DMS114 treated with DMSO at 0.1 percent for 48 hours (cell line): ENCODE results near the gene CYB5R2.
A peak's percentile ranks its signal among the peaks of the same experiment; 100 is the strongest.

Experiments
- DNase-seq: peaks from one replicate; lab custom pipeline; 2025; ENCODE audit not compliant: unreplicated experiment; lab: John Stamatoyannopoulos, UW

Gene CYB5R2

DNA sequence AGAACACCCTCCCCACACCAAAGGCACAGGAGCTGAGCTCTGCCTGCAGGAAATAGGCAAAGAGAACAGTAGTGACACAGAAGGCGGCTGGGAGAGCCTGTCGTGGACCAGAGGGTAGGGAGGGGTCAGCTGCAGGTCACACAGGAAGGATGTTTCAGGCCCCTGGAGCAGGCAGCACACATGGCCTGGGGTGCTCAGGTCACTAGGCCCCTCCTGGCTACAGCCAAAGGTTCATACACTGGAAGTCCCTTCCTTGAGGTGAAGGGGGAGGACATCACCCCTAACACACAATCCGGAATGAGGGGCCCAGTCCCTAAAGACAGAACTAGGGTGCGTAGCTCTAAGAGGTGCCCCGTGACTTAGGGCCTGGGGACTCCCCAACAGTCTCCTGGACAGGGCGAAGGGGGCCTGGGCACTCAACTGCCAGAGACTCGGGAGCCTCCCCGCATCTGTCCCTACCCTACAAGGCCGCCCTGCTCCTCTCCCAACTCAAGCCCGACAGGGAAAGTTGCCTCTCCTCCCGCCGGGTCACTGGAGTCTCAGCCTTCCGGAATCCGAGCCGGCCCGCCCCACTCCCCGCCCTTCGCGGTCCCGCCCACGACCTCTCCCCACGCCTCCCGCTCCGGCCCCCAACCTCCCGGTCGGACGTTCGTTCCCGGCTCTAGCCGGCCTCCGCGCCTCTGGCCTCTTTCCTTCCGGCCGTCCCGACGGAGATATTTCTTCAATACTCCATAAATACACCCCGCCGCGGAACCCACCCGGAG lies at the start of gene CYB5R2:
Gene CYB5R2, minus strand, starts transcription at position 541 of the 764 bp plus-strand sequence. CDS start 675 bp downstream, outside the sequence.
- DNase-seq = no peak

DNA sequence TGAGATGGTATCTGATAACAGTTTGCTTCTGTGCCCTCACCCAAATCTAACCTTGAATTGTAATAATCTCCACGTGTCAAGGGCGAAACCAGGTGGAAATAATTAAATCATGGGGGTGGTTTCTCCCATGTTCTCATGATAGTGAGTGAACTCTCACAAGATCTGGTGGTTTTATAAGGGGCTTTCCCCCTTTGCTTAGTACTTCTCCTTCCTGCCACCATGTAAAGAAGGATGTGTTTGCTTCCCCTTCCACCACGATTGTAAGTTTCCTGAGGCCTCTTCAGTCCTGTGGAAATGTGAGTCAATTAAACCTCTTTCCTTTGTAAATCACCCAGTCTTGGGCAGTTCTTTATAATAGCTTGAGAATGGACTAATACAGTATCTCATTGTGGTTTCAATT lies 41.5 kb upstream of the CYB5R2 start:
- DNase-seq = no peak

DNA sequence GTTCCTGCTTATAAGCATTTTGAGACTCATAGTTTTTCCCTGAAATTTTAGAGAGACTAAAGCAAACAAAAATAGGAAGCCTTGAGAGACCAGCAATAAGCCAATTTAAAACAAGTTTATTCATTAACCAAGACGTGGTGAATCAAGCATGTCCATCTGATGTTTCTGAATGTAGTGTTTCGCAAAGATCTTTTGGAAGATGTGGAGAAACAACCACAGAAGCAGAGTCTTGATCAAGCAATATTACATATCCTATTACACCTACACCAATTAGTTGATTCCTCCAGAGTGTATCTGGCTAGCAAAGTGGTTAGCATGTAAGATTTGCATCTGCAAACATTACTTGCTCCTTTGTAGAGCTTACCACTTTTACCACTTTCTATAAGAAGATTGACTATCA lies 33.1 kb upstream of the CYB5R2 start, which contains the start of gene OVCH2:
Gene OVCH2, minus strand, starts transcription at position 101 of the 400 bp plus-strand sequence. Its CDS starts 83 bp downstream, at position 18.
- no peak for DNase-seq

DNA sequence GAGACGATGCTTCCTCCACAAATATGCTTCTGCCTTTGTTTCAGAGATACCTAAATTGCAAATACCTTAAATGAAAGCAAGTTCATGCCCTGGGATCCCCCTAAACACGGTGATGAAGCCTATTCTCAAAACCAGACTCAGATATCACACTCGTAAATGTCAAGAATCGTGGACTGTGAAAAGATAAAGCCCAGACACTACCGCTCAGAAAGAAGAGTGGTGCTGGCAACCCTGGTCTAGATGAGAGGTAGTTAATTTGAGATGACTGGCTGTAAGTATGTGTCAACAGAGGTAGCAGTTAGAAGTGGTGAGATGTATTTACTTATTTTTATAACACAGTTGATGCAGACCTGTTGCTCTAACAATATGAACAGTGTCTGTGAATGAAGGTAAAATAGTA lies 30.4 kb upstream of the CYB5R2 start:
- DNase-seq = no peak

DNA sequence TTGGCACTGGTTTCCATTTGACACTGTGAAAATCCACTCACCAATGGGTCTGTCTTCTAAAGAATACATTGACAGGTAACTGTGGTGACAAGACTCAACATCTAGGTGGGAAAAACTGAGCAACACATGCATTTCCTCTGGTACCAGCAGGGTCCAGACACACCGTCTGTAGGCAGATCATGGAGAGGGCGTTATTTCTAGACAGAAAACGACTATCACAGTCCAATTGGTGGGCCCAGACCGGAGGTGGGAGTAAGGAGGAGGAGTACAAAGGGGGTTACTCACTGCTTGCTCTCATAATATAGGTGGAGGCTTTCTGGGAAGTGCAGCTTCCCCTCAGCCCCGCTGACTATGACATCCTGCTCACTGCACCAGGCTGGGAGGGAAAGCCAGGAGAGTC lies 23.1 kb upstream of the CYB5R2 start:
- no peak for DNase-seq

DNA sequence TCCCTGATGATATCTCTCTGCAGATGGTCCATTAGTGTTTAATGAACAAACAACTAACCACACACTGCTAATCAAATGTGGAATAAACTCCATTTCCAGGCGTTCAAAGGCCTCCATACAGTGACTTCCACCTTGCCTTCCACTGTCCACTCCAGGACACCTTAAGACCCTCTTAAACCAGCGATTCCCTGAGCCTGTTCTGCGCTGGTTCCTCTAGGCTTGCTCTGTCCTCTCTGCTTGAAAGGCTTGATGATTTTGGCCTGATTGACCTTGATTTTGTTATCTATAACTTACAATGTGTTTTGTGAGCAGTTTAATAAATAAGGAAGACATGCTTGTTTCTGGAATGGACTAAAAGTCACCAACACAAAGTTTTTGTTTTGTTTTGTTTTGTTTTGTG lies 20.9 kb upstream of the CYB5R2 start:
- DNase-seq = no peak

DNA sequence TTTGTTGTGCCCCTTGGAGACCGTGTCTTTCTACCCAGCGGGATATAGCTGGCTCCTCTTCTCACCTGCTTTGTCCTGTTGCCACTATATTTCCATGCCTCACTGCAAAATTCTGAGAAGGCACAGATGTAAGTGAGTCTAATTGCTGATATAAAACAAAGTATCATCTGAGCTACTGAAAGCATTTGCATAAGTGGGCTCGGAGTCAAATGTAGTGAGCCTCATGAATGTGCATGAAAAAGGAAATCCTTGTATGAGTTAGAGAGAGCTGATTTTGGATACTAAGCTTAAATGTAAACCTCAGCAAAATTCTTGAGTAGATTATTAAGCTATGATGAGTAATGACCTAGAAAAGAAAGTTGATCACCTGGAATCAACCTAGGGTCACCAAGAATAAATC lies 19.1 kb upstream of the CYB5R2 start:
- DNase-seq = no peak

DNA sequence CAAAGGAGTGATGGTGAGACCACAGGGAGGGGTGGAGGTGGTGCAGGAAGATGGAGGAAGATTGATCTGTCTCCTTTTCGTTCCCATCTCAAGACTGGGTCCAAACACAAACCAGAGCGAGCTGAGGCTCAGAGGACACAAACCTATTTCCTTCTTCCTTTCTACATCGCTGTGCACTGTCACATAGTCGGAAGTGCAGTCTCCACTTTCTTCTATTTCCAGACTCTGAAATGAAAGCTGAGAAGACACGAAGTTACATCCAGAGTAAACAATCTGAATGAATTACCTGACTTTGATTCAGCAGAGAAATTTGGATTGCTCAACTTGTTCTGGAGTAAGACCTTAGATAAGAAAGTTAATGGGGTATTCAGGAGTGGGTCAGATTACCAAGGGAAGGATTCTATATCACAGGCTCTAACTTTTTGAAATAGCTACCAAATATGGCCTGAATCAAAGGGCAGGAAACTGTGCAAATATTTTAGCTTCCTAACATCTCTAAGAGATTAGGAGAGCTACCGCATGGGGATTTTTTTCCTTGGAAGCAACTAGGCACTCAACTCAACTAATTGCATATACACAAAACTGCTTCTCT lies 18.6 kb upstream of the CYB5R2 start:
- no peak for DNase-seq

DNA sequence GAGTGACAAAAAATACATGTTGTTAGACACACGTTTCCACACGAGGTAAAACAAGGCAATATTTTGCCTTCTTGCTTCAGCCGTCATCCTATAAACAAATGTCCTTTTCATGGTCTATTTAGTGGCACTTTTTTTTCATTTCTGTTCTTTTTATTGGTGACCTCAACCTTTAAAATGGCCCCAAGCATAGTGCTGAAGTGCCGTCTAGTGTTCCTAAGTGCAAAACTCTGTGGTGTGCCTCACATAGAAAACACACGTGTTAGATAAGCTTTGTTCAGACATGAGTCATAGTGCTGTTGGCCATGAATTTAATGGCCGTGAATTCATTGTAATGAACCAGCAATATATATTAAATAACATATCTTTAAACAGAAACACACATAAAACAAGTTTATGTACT lies 17.3 kb upstream of the CYB5R2 start:
- DNase-seq = no peak

DNA sequence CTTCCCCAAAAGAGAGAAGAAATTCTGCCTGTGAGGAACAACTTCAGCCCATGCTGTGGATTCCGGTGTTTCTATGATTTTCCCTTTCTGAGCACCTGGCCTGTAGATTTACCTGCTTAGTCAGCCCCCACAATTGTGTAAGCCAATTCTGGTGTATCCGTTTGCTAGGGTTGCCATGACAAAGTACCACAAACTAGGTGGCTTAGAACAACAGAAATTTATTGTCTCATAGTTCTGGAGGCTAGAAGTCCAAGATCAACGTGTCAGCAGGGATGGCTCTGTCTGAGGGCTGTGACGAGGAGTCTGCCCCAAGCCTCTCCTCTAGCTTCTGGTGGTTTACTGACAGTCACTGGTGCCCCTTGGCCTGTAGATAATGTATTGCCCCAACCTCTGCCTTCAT lies 15.9 kb upstream of the CYB5R2 start:
- DNase-seq = no peak

DNA sequence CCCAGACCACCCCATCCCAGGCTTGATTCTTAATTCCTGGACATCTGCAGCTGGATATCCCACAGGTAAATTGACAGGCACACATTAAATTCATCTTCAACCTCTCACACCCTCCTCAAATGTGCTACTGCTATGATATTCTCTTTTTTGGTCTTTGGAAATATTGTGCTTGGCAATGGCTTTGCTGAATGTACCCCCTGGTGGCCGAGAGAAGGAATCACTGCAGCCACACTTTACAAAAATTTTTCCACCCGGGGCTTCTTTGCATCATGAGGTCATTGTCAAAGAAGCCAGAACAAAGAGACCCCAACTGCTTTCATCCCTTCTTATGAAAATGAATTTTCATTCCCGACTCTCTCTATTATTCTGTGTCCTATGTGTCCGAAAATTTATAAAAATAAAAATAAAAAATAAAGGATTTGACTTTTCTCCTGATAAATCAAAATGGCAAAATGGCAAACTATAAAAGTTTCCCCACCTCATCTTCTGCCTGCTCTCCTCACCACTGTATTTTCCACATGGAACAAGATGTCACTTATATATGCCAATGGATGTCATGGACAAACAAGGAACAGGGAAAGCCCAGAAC lies 15.0 kb upstream of the CYB5R2 start:
- DNase-seq = peak; percentile 6

DNA sequence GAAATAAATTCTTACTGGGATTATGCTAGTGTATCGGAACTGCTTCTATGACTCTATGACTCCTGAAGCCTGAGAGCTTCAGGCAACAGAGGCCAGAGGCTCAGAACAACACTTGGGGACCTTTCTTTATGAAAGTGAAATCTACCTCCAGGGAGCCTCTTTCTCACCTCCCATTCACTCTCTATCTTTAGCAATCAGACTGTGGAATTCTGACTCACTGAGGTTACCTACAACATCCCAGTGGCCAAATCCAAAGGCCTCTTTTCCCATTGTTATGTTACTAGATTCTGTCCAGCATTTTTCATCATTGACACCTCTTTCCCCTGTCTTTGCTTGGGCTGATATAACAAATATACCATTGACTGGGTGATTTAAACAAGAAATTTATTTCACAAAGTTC lies 14.1 kb upstream of the CYB5R2 start:
- no peak for DNase-seq

DNA sequence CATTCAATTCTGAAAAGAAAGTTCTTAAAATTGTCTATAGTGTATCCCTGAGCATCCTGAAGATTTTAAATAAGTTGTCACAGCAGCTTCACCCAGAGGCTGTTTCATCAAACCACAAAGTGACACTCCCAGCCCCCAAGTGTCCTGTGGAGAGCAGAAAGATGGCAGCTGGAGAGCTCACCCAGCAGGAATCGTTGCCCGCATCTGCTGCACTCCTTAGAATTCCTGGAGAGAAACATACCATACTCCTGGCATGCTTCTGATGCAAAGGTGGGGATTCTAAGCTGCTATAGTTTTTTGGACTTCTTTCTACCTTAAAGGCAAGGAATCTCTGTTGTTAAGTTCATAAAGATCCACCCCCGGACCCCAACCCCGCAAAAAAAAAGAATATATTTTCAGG lies 13.5 kb upstream of the CYB5R2 start:
- DNase-seq = no peak

DNA sequence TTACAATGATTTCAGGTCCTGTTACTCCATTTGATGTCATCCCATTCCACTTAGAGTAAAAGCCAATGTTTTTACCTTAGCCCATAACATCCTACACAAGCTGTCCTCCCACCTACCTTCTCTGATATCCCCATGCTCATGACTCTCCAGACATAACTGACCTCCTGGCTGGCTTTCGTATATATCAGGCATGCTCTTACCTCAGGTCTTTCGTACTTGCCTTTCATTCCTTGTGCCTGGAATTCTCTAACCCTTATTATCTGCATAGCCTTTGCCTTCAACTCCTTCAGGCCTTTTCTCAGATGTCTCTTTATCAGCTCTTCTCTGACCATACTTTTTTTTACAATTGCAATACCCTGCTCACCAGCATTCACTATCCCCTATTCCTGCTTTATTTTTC lies 10.3 kb upstream of the CYB5R2 start:
- DNase-seq = no peak

DNA sequence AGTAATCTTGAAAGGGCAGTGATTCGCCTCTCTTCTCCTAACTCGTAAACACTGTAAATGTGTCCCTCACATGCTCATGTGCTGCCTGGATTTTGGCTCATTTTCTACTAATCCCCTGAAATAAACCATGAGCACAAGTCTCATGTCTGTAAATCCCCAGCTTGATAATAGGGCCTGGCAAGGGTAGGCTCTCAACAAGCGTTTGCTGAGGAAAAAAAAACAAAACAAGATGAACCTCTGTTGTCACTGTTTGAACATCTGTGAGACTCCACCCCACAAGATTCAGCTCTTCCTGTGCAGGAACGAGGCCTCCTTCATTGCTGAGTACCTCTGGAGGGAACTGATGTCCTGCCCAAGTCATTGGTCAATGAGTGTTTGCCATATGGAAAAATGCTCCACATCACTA lies 4.5 kb upstream of the CYB5R2 start:
- no peak for DNase-seq

DNA sequence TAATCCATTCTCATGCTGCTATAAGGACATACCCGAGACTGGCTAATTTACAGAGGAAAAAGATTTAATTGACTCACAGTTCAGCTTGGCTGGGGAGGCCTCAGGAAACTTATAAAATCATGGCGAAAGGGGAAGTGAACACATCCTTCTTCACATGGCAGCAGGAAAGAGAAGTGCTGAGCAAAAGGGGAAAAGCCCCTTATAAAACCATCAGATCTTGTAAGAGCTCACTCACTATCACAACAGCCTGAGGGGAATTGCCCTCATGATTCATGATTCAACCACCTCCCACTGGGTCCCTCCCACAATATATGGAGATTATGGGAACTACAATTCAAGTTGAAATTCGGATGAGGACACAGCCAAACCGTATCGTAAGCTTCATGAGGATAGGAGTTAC lies 3.8 kb upstream of the CYB5R2 start:
- no peak for DNase-seq

DNA sequence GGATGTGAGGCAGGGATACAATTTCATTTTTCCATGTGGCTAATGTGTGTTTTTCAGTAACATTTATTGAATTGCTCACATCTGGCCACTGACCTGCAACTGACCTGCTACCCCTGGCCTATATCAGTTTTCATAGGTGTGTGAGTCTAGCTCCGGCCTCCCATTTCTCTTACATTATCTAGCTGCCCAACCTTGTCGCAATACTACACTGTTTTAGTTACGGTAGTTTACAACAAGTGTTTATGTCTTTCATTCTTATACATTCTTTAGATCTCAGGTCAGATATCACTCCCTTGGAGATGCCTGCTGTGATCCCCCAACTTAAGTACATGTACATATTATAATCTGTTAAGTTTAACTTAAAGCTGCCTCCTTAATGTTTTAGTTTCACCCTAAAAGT lies 2.3 kb upstream of the CYB5R2 start:
- DNase-seq = no peak

DNA sequence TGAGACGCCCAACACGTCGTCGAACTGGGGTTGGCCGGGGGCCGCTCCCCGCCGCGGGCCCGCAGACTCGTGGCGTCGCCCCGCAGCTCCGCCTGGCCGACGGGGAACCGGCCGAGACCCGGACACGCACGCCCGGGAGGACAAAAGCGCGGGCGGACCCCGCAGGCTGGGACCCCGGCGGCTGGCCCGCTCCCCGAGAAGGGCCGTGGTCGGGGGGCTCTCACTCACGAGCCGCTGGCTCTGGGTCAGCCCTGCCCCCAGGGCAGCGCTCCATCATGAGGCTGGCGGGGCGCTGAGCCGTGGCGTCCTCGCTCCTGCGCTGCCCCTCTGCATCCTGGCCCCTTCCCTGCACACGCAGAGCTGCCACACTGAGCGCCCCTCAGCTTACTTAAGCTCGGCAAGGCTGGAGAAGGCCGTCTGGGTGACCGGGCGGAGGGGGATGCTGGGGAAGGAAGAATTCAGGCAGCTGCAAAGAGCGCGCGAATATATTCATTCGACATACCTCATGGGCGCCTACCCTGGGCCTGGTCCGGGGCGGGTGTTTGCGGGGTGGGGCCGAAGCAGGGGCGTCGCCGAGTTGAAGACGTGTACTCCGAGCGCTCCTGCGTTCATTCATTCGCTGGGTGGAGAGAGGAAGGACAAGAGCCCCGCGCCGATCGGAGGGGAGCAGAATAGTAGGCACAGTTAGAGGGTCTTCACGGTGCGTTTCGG lies 579 bp upstream of the CYB5R2 start:
- no peak for DNase-seq

DNA sequence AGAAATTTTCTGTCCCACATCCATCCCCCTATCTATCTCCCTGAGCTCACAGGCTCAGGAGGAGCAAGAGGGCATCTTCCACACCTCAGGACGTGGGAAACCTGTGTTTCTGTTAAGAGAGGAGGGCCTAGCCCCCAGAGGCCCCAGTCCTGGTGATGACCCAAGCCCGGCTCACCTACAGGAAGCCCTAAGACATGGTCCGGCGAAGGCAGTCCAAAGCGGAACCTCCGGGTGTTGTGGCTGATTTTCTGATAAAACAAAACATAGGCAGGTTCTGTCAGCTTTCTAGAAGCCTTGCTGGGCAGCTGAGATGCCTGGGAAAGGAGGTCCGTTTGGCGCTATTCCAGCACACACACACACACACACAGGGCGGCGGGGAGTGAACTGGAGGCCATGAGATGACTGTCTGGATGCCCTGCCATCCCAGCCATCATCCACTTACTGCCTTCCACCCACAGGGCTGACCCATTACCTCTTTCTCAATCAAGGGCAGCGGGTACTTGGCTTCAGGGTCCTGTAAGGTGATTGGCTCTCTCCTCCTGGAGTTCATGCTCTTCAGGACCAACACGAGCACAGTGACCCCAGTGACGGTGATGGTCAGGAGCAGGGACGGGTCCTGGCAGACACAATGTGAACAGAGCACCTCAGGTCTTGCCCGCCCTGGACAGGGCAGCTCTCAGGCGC lies 882 bp downstream of the CYB5R2 start:
- no peak for DNase-seq

DNA sequence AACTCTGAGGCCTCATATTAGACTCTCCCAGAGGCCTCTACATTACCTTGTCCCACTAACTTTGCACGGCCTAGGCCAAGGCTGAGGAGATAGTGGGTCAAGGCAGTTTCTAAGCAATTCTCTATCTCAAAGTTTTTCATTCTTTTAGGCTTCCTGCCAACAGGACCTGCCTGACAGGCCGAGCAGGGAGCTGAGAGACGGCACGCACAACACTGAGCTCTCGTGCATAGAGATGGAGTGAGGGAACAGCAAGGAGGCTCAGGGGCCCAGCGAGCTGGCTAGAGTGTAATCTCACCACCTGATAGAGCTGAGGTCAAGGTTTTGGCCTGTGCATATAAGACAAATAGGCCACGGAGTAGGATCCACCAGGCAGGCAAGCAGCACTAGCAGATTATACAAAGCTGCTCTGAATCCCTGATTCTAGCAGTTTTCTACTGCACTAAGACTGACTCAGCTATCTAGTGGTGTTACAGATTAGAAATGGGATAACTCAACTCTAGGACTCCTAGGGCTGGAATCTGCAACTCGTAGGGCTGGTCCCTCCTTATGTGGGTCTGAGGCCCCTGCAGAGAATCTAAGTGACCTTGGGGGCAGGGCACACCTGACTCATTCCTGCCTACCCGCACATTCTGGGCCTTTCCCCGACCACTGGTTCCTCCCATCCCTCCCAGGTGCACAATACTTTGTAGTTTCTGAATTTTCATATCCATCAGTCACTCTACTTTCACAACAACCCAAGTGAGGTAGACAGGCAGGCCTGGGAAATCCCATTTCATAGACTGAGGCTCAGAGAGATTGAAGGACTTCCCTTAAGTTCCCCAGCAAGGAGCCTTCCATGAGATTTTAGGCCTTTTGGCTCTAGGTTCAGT lies 1.7 kb downstream of the CYB5R2 start:
- no peak for DNase-seq
